A673 (cell line): ENCODE data around the gene RUNX2.

Experiments used
- CTCF ChIP-seq: fragments of 300-800, 200-600 bp; sonication (generic); conservative IDR thresholded peaks from 2 replicates; pipeline ENCODE4 v1.5.1; 2017; ENCODE audit warnings: low read depth, mild to moderate bottlenecking, antibody characterized with exemption, low read length, moderate library complexity, mixed read lengths
- EZH2 ChIP-seq: fragments of 200-600 bp; sonication (generic); IDR thresholded peaks from 2 replicates; pipeline ENCODE4 v1.6.1; 2017; ENCODE audit warnings: borderline replicate concordance, low read depth, mild to moderate bottlenecking, mixed read lengths, antibody characterized with exemption, low read length; ENCODE audit not compliant: poor library complexity, severe bottlenecking

- TF ChIP-seq CTCF (no peak), EZH2 (no peak)
Measured at GRCh38 chr6:45667300-45667699, 339.2 kb downstream of the RUNX2 start.
